ENCODE measurements around the gene COL20A1. TPM values are rescaled to one million over a fixed set of nuclear protein-coding genes. Genes with fewer than 3 reads are reported as not detected.

The COL20A1 gene
- total RNA-seq, 1 donor from 2014 or later = not detected

GRCh38 chr20:63268256-63268655 lies 24.7 kb upstream of the COL20A1 start:
- Histone ChIP-seq H3K27ac (replicated peaks) (no peak overlapping the region), H3K4me1 (peaks cover 17% of the 10 kb centered on the region), H3K36me3 (no peaks in the 10 kb centered on the region), H3K9me3 (replicated peaks) (no peaks in the 10 kb centered on the region), H3K27me3 (ENCODE audit: low read depth) (peaks cover 54% of the 10 kb centered on the region), H3K4me3 (no peak overlapping the region)
- no peak for DNase-seq
- no peak for TF ChIP-seq CTCF (IDR thresholded peaks at IDR 0.05; ENCODE audit: borderline replicate concordance)
- intact Hi-C loops (cut with micrococcal nuclease) = no loop called here

- DNase-seq = no peak
- Histone ChIP-seq H3K27ac (replicated peaks) (no peak overlapping the region), H3K27me3 (ENCODE audit: low read depth) (peaks cover 48% of the 10 kb centered on the region), H3K9me3 (replicated peaks) (no peaks in the 10 kb centered on the region), H3K4me1 (peaks cover 23% of the 10 kb centered on the region), H3K36me3 (no peaks in the 10 kb centered on the region), H3K4me3 (no peak overlapping the region)
- intact Hi-C loops (cut with micrococcal nuclease) = no loop called here
- no peak for TF ChIP-seq CTCF (IDR thresholded peaks at IDR 0.05; ENCODE audit: borderline replicate concordance)
Measured at GRCh38 chr20:63268671-63269439, 24.1 kb upstream of the COL20A1 start.

- no peaks in the 10 kb centered on the region for H3K36me3 ChIP-seq
- no peaks in the 10 kb centered on the region for H3K9me3 ChIP-seq (replicated peaks)
- no peak for TF ChIP-seq CTCF (IDR thresholded peaks at IDR 0.05; ENCODE audit: borderline replicate concordance)
- peaks cover 39% of the 10 kb centered on the region for H3K27me3 ChIP-seq (ENCODE audit: low read depth)
- H3K27ac ChIP-seq (replicated peaks) = no peak overlapping the region
- intact Hi-C loops (cut with micrococcal nuclease) = no loop called here
- DNase-seq = no peak
- peaks cover 32% of the 10 kb centered on the region for H3K4me1 ChIP-seq
- H3K4me3 ChIP-seq = no peak overlapping the region
Measured at GRCh38 chr20:63269724-63270123, 23.3 kb upstream of the COL20A1 start.

DNA sequence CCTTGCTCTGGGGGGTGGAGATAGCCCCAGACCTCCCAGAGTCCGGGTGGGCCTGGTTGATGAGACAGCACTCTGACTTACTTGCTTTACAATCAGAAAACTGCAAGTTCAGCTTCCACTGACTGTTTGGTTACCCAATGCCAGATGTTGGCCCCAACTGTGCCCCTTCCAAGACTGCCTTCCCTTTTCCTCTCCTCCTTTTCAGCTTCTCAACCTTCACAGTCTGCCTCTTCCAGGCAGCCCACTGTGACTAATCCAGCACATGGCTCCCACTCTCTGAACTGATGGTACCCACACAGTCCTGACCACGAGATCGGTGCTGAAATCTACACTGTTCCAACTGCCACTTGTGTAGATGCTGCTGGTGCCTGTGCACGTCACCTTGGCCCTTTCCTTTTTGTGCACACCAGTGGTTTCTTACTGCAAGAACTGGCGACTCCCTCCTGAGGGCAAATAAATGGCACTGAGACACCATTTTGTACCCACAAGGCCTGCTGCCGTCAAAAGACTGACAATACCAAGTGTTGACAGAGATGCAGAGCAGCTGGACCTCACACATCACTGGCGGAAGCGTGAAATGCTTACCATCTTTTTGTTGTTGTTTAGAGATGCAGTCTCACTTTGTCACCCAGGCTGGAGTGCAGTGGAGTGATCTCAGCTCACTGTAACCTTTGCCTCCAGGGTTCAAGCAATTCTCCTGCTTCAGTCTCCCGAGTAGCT lies 22.2 kb upstream of the COL20A1 start:
- Histone ChIP-seq H3K9me3 (replicated peaks) (no peaks in the 10 kb centered on the region), H3K27ac (replicated peaks) (no peak overlapping the region), H3K4me1 (peaks cover 37% of the 10 kb centered on the region), H3K36me3 (peaks cover under 1% of the 10 kb centered on the region), H3K4me3 (no peak overlapping the region), H3K27me3 (ENCODE audit: low read depth) (peaks cover 29% of the 10 kb centered on the region)
- TF ChIP-seq CTCF (IDR thresholded peaks at IDR 0.05; ENCODE audit: borderline replicate concordance) = no peak
- intact Hi-C loops (cut with micrococcal nuclease) = no loop called here
- no peak for DNase-seq

DNA sequence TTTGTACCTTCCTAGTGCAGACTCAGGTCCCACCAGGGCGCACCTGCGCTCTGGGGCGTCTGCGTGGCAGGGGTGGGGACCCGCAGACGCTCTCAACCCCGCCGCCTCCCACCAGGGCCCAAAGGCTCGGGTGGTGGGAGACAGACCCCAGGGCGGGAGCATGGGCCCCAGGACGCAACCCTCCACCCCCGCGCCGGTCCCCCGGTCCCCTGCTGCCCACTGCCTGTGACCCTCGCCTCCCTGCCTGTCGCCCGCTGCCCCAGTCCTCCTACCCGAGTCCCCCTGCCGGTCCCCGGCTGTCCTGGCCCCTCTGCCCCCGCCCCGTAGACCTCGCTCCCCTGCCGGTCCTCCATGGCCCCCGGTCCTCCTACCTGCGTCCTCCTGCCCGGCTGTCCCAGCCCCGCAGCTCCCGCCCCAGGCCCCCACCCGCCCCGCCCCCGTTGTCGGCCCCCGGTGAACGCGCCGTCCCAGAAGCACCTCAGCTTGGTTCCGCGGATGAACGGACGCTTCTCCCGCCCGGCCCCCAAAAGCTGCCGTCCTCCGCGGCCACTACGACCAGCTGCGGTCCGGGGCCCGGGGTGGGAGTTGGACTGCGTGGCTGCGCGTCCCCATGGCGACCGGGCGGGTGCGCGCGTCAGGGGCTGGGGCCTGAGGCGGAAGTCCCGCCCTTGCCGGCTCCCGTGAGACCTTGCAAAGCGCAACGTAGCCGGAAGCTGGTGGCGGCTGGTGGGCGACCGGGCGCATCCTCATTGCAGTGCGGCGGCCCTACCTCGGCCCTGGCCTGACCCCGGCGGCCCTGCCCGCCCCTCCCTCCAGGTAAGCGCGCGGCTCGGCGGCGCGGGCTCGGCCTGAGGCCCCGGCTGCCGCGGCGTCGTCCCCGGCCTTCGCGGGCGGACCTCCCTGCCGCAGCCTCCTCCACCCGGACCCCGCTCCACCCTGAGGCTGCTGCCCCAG lies 20.6 kb upstream of the COL20A1 start, which contains the start of gene ARFGAP1:
Gene ARFGAP1, plus strand, starts transcription at position 709 of the 954 bp plus-strand sequence. CDS start 2,768 bp downstream, outside the sequence.
- Histone ChIP-seq H3K27ac (replicated peaks) (peak within 1 kb of the TSS; percentile 77), H3K4me1 (peaks cover 37% of the 10 kb centered on the region), H3K36me3 (peaks cover 16% of the 10 kb centered on the region), H3K4me3 (peak within 1 kb of the TSS; percentile 98), H3K9me3 (replicated peaks) (no peaks in the 10 kb centered on the region), H3K27me3 (ENCODE audit: low read depth) (peaks cover 14% of the 10 kb centered on the region)
- no peak for TF ChIP-seq CTCF (IDR thresholded peaks at IDR 0.05; ENCODE audit: borderline replicate concordance)
- DNase-seq = peak; percentile 93
- intact Hi-C loops (cut with micrococcal nuclease) = no loop called here
